Gastrocnemius medialis (tissue), 4 donors: ENCODE results near the gene APOL6.

ENCODE experiments used
- CTCF ChIP-seq, 5 experiments: fragments of 450-650 bp in 3 of 5; fragments of 200-600 bp in 2 of 5; sonication (generic) in 2 of 5; IDR thresholded peaks in 4 of 5; conservative IDR thresholded peaks in 1 of 5; 1 replicate in 4 of 5; 2 replicates in 1 of 5; pipeline ENCODE4 v1.5.1; 2016 to 2019; ENCODE audit warnings: antibody characterized with exemption in 5 of 5, mild to moderate bottlenecking in 3 of 5, moderate library complexity in 3 of 5
- POLR2A ChIP-seq, 2 donors: fragments of 450-650 bp; IDR thresholded peaks; one replicate each; pipeline ENCODE4 v1.6.1; 2017; ENCODE audit warnings: antibody characterized with exemption in 2 of 2, mild to moderate bottlenecking in 2 of 2, moderate library complexity in 2 of 2

- TF ChIP-seq POLR2A (IDR thresholded peaks at IDR 0.05): no peak
- no peak for TF ChIP-seq CTCF (IDR thresholded peaks at IDR 0.05 in 4 of 5, conservative IDR thresholded peaks at IDR 0.05 in 1 of 5)
These were observed 15.1 kb downstream of the APOL6 start for GRCh38 chr22:35663371-35663770.
